B cell (primary cell): ENCODE measurements around the gene NOP16. TPM values are rescaled to one million over a fixed set of nuclear protein-coding genes. Genes with fewer than 3 reads are reported as not detected.

Source experiments
- ATAC-seq: fragments of 200-7000 bp; cut with Tn5 transposase; one replicate; pipeline ENCODE4 v1.10.0; 2021; ENCODE audit warnings: low read depth, mild to moderate bottlenecking, moderate number of reproducible peaks, moderate library complexity
- CTCF ChIA-PET: fragments of 350-600 bp; sonication (Branson Sonifier 250); formaldehyde crosslinking; loops from one replicate; lab custom pipeline; 2021; ENCODE audit warnings: antibody characterized with exemption, inconsistent platforms; lab: Charles Lee
- POLR2A ChIA-PET: fragments of 350-600 bp; sonication (Branson Sonifier 250); formaldehyde crosslinking; loops from one replicate; lab custom pipeline; 2021; ENCODE audit warnings: antibody characterized with exemption; lab: Charles Lee
- DNase-seq: peaks from one replicate; pipeline ENCODE4 v3.0.0; 2013
- H2AFZ ChIP-seq: 2 replicates; pipeline ENCODE4 v1.6.1; 2012; ENCODE audit warnings: mild to moderate bottlenecking, low read depth, low read length; ENCODE audit not compliant: insufficient read depth, poor library complexity, severe bottlenecking
- H3K27ac ChIP-seq, 2 donors: 1 replicate in 1 of 2; 2 replicates in 1 of 2; pipeline ENCODE4 v1.5.1; 2012 to 2013; ENCODE audit warnings: low read length in 2 of 2, mild to moderate bottlenecking in 2 of 2, moderate library complexity in 1 of 2
- H3K27me3 ChIP-seq, 4 experiments: fragments of 200-600 bp in 1 of 4; sonication (generic) in 1 of 4; replicated peaks in 1 of 4; 1 replicate in 2 of 4; 2 replicates in 2 of 4; pipeline versions ENCODE4 v1.6.1 to v1.7.0; 2013 to 2016; ENCODE audit warnings: low read length in 3 of 4, mild to moderate bottlenecking in 2 of 4, mixed read lengths in 1 of 4, moderate library complexity in 1 of 4; ENCODE audit not compliant: insufficient read depth in 4 of 4, control insufficient read depth in 3 of 4; ENCODE audit errors: control extremely low read depth in 1 of 4
- H3K36me3 ChIP-seq, 2 experiments: replicated peaks in 1 of 2; 1 replicate in 1 of 2; 2 replicates in 1 of 2; pipeline versions ENCODE4 v1.6.1 to v1.7.1; 2013; ENCODE audit warnings: low read length in 1 of 2; ENCODE audit not compliant: insufficient read depth in 2 of 2, control insufficient read depth in 1 of 2; ENCODE audit errors: control extremely low read depth in 1 of 2, extremely low read depth in 1 of 2
- H3K4me1 ChIP-seq, 2 donors: fragments of 200-600 bp in 1 of 2; sonication (generic) in 1 of 2; 1 replicate in 1 of 2; 2 replicates in 1 of 2; pipeline versions ENCODE4 v1.5.1 to v1.6.1; 2013 to 2017; ENCODE audit warnings: low read length in 2 of 2; ENCODE audit not compliant: control insufficient read depth in 2 of 2, insufficient read depth in 2 of 2
- H3K4me2 ChIP-seq: replicated peaks from 2 replicates; pipeline ENCODE3; 2012; ENCODE audit warnings: mild to moderate bottlenecking, low read depth, low read length; ENCODE audit not compliant: poor library complexity, severe bottlenecking
- H3K4me3 ChIP-seq, 5 experiments: fragments of 200-600 bp in 1 of 5; sonication (generic) in 1 of 5; 1 replicate in 3 of 5; 2 replicates in 2 of 5; pipeline versions ENCODE4 v1.5.1 to v1.7.0; 2011 to 2016; ENCODE audit warnings: low read length in 4 of 5, mild to moderate bottlenecking in 4 of 5, low read depth in 2 of 5, control low read depth in 1 of 5, moderate library complexity in 1 of 5; ENCODE audit not compliant: insufficient read depth in 1 of 5; ENCODE audit errors: control extremely low read depth in 1 of 5, extremely low read depth in 1 of 5
- H3K79me2 ChIP-seq: fragments of 200-600 bp; sonication (generic); one replicate; pipeline ENCODE4 v1.6.0; 2016; ENCODE audit warnings: low read length; ENCODE audit not compliant: control insufficient read depth, insufficient read depth
- H3K9ac ChIP-seq: fragments of 200-600 bp; sonication (generic); 2 replicates; pipeline ENCODE4 v1.6.1; 2017; ENCODE audit warnings: mild to moderate bottlenecking, low read length, moderate library complexity
- H3K9me3 ChIP-seq, 3 donors: one replicate each; pipeline versions ENCODE4 v1.6.1 to v1.7.1; 2013; ENCODE audit warnings: low read length in 2 of 3; ENCODE audit not compliant: control insufficient read depth in 2 of 3, insufficient read depth in 1 of 3; ENCODE audit errors: control extremely low read depth in 1 of 3
- H4K20me1 ChIP-seq: 2 replicates; pipeline ENCODE4 v1.6.0; 2012; ENCODE audit warnings: mild to moderate bottlenecking, low read length; ENCODE audit not compliant: insufficient read depth, control insufficient read depth, poor library complexity, severe bottlenecking
- H3K27ac Mint-ChIP-seq: one replicate; pipeline ENCODE4 v1.8.0; 2021; ENCODE audit warnings: mixed read lengths
- H3K27me3 Mint-ChIP-seq: one replicate; pipeline ENCODE4 v1.8.0; 2021; ENCODE audit warnings: mixed read lengths
- H3K4me1 Mint-ChIP-seq: one replicate; pipeline ENCODE4 v1.8.0; 2021; ENCODE audit warnings: mixed read lengths
- H3K4me3 Mint-ChIP-seq: one replicate; pipeline ENCODE4 v1.8.0; 2021; ENCODE audit warnings: mixed read lengths
- H3K9me3 Mint-ChIP-seq: one replicate; pipeline ENCODE4 v1.8.0; 2022; ENCODE audit warnings: mixed read lengths; ENCODE audit not compliant: insufficient read depth
- EZH2 ChIP-seq: IDR thresholded peaks from 2 replicates; pipeline ENCODE4 v1.6.1; 2012; ENCODE audit warnings: borderline replicate concordance, low read depth, mild to moderate bottlenecking, moderate library complexity, low read length; ENCODE audit not compliant: insufficient read depth, poor library complexity, severe bottlenecking
- WGBS: methylation state at CpG from one replicate; pipeline ENCODE4 v1.1.5; 2013; ENCODE audit warnings: missing lambda C conversion rate; ENCODE audit not compliant: insufficient coverage; 5-methylcytosine and 5-hydroxymethylcytosine counted together
- intact Hi-C: fragments of 100-400 bp; cut with micrococcal nuclease; formaldehyde crosslinking; loops from one replicate; pipeline ENCODE4 v1.10.0; 2022
- polyA plus RNA-seq: library from polyadenylated mRNA; depleted of rRNA; stranded (reverse); fragments of >200 nt; gene quantifications from 2 replicates; pipeline ENCODE4 v1.2.3, GENCODE V29; 2012
- total RNA-seq, 2 donors: library from RNA; stranded (reverse); fragments of 120-200 nt in 1 of 2; gene quantifications; 1 replicate in 1 of 2; 2 replicates in 1 of 2; pipeline versions ENCODE4 v1.2.3 to v1.2.4, GENCODE V29; 2013 to 2022
- TF ChIP-seq, protein P1 (sequence below): fragments of 200-600 bp; IDR thresholded peaks from one replicate; pipeline ENCODE4 v1.8.0; 2022; ENCODE audit warnings: antibody characterized with exemption, mild to moderate bottlenecking

The NOP16 gene
- total and polyA plus RNA-seq, 2 donors (not counting 1 experiment from before 2014, with no cell fraction given): 25.0 to 27.8 TPM

- no peak overlapping the region for H2AFZ ChIP-seq
- H3K36me3 ChIP-seq: peaks cover 0 to 57% of the 10 kb centered on the region in 2 experiments
- H3K27me3 Mint-ChIP-seq: no peaks in the 10 kb centered on the region
- no peaks in the 10 kb centered on the region for H3K4me1 Mint-ChIP-seq
- intact Hi-C loops: no loop called here
- H3K27me3 ChIP-seq: no peaks in the 10 kb centered on the region
- H3K9ac ChIP-seq: no peak overlapping the region
- H3K4me2 ChIP-seq: no peak overlapping the region
- H3K4me3 ChIP-seq: no peak overlapping the region
- no peak for ATAC-seq
- no peak overlapping the region for H3K4me3 Mint-ChIP-seq
- POLR2A ChIA-PET: no interaction called here
- H3K79me2 ChIP-seq: no peaks in the 10 kb centered on the region
- TF ChIP-seq, protein P1, sequence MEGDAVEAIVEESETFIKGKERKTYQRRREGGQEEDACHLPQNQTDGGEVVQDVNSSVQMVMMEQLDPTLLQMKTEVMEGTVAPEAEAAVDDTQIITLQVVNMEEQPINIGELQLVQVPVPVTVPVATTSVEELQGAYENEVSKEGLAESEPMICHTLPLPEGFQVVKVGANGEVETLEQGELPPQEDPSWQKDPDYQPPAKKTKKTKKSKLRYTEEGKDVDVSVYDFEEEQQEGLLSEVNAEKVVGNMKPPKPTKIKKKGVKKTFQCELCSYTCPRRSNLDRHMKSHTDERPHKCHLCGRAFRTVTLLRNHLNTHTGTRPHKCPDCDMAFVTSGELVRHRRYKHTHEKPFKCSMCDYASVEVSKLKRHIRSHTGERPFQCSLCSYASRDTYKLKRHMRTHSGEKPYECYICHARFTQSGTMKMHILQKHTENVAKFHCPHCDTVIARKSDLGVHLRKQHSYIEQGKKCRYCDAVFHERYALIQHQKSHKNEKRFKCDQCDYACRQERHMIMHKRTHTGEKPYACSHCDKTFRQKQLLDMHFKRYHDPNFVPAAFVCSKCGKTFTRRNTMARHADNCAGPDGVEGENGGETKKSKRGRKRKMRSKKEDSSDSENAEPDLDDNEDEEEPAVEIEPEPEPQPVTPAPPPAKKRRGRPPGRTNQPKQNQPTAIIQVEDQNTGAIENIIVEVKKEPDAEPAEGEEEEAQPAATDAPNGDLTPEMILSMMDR: no peak
- TF ChIP-seq EZH2: no peak
- no CpG with 5 or more reads among the region's 2 CpGs for WGBS
- H3K27ac Mint-ChIP-seq: no peak overlapping the region
- H3K27ac ChIP-seq: no peak overlapping the region
- no peaks in the 10 kb centered on the region for H4K20me1 ChIP-seq
- no peaks in the 10 kb centered on the region for H3K9me3 Mint-ChIP-seq
- no peaks in the 10 kb centered on the region for H3K9me3 ChIP-seq
- no peak for DNase-seq
- CTCF ChIA-PET: no interaction called here
- no peaks in the 10 kb centered on the region for H3K4me1 ChIP-seq
Observed at GRCh38 chr5:176342766-176343458, 45.5 kb downstream of the NOP16 start.

DNA sequence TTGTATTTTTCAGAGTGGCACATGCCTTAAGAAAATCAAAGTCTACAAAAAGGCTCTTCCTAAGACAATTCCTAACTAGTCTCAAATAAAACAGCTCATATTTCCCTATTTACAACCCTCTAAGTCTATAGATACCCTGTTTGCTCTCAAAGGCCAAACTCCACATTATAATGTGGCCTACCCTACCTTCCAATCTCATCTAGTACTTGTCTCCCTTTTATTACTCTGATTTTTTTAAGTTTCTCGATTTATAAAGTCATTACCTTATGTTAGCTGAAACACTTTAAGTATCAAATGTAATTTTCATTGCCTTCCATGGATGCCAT is 46.3 kb downstream of the NOP16 start:
- Mint-ChIP-seq H3K27me3 (no peaks in the 10 kb centered on the region), H3K4me3 (no peak overlapping the region), H3K9me3 (no peaks in the 10 kb centered on the region), H3K27ac (peak overlapping the region; percentile 22), H3K4me1 (no peaks in the 10 kb centered on the region)
- no peaks in the 10 kb centered on the region for H3K79me2 ChIP-seq
- ChIA-PET CTCF (interaction anchor here (0.6 kb wide), 1 partner anchor 19 kb away, joined by 3 read pairs; no protein-coding TSS in a partner anchor), POLR2A (no interaction called here)
- H3K4me2 ChIP-seq: no peak overlapping the region
- H3K9ac ChIP-seq: no peak overlapping the region
- H4K20me1 ChIP-seq: no peaks in the 10 kb centered on the region
- no peak for ATAC-seq
- peaks cover 4 to 58% of the 10 kb centered on the region in 2 experiments for H3K36me3 ChIP-seq
- no peak overlapping the region for H3K27ac ChIP-seq
- no peak overlapping the region for H2AFZ ChIP-seq
- no peak for TF ChIP-seq EZH2
- TF ChIP-seq, protein P1: no peak
- H3K4me1 ChIP-seq: no peaks in the 10 kb centered on the region
- H3K27me3 ChIP-seq: no peaks in the 10 kb centered on the region
- no peak for DNase-seq
- intact Hi-C loops: no loop called here
- H3K4me3 ChIP-seq: no peak overlapping the region
- H3K9me3 ChIP-seq: no peaks in the 10 kb centered on the region
- WGBS: no CpG with 5 or more reads among the region's 1 CpG
